ENCODE data around the gene NCAPH2.

- TF ChIP-seq CTCF (IDR thresholded peaks at IDR 0.05) (no peak), POLR2A (IDR thresholded peaks at IDR 0.05) (no peak)
These were observed 44.7 kb upstream of the NCAPH2 start for GRCh38 chr22:50463188-50463900.
